ENCODE measurements around the gene TTLL4.

GRCh38 chr2:218671097-218671653, 39.5 kb upstream of the TTLL4 start:
- no peak for TF ChIP-seq CTCF (conservative IDR thresholded peaks at IDR 0.05; ENCODE audit: low read length)
- TF ChIP-seq EZH2phosphoT487 (IDR thresholded peaks at IDR 0.05; ENCODE audit: borderline replicate concordance) = no peak

Data from Loucy (cell line).